ENCODE results near the gene GALNT14.

- TF ChIP-seq CTCF (IDR thresholded peaks at IDR 0.05) = no peak
- TF ChIP-seq POLR2A (IDR thresholded peaks at IDR 0.05) = no peak
- TF ChIP-seq POLR2AphosphoS5 (IDR thresholded peaks at IDR 0.05; ENCODE audit: insufficient read depth in 1 of 2, low read depth in 1 of 2) = no peak
Observed at GRCh38 chr2:30948857-30949256, 189.4 kb downstream of the GALNT14 start.

Measured in vagina (tissue), 2 donors.